ENCODE measurements around the gene CLMN. TPM values are rescaled to one million over a fixed set of nuclear protein-coding genes. Genes with fewer than 3 reads are reported as not detected.

The CLMN gene
- polyA plus RNA-seq, 3 donors, result 22.0 to 33.7 (median 23.2) TPM

DNA sequence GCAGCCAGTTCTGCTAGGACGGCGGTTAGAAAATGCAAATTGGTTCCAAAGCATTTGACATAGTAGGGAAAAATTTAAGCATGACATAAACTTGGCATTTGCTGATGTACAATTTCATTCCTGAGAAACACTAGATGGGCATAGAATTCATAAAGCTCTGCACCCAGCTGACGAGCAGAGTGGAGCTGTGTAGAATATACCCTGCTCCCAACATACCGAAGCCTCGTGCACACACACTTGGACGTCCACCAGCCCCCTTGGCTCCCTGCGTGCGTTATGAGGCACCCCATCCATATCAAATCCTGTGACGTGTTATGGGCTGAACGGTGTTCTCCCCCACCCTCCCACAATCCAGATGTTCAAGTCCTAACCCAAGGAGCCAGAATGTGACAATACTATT, 65.4 kb downstream of the CLMN start:
- Histone ChIP-seq H3K27me3 (ENCODE audit: control insufficient read depth in 2 of 2, insufficient read depth in 2 of 2, low read length in 2 of 2) (no peaks in the 10 kb centered on the region), H3K4me3 (replicated peaks in 1 of 3; ENCODE audit: low read depth in 2 of 3, low read length in 3 of 3) (no peak overlapping the region), H3K4me1 (ENCODE audit: control insufficient read depth in 1 of 2, insufficient read depth in 2 of 2, low read length in 2 of 2) (peaks cover 20 to 28% of the 10 kb centered on the region in 2 donors), H3K9ac (ENCODE audit: insufficient read depth, low read length, poor library complexity, severe bottlenecking) (no peak overlapping the region), H3K79me2 (ENCODE audit: insufficient read depth, low read length) (no peaks in the 10 kb centered on the region), H3K9me3 (replicated peaks in 1 of 2; ENCODE audit: control insufficient read depth in 1 of 2, insufficient read depth in 1 of 2, low read length in 2 of 2) (no peaks in the 10 kb centered on the region), H3K27ac (ENCODE audit: low read depth in 1 of 2, low read length in 2 of 2) (no peak overlapping the region), H3K36me3 (replicated peaks in 1 of 2; ENCODE audit: control insufficient read depth in 1 of 2, insufficient read depth in 2 of 2, low read length in 2 of 2) (no peaks in the 10 kb centered on the region), H4K20me1 (ENCODE audit: insufficient read depth, low read length) (peaks cover 77% of the 10 kb centered on the region), H2AFZ (ENCODE audit: insufficient read depth, low read depth, low read length, poor library complexity, severe bottlenecking) (no peak overlapping the region), H3K4me2 (replicated peaks; ENCODE audit: extremely low read depth, low read length, poor library complexity, severe bottlenecking) (no peak overlapping the region)
- no peak for DNase-seq
- Mint-ChIP-seq H3K4me1 (peaks cover 36% of the 10 kb centered on the region), H3K36me3 (peaks cover 0 to 3% of the 10 kb centered on the region in 2 donors), H3K9me3 (peaks cover 0 to 3% (median 0%) of the 10 kb centered on the region in 7 donors), H3K27me3 (ENCODE audit: low read depth in 3 of 3) (peaks cover 2 to 11% (median 3%) of the 10 kb centered on the region in 3 donors), H3K27ac (peak overlapping the region in 1 of 7 donors; percentile 69), H3K4me3 (no peak overlapping the region)
- TF ChIP-seq, protein P1, sequence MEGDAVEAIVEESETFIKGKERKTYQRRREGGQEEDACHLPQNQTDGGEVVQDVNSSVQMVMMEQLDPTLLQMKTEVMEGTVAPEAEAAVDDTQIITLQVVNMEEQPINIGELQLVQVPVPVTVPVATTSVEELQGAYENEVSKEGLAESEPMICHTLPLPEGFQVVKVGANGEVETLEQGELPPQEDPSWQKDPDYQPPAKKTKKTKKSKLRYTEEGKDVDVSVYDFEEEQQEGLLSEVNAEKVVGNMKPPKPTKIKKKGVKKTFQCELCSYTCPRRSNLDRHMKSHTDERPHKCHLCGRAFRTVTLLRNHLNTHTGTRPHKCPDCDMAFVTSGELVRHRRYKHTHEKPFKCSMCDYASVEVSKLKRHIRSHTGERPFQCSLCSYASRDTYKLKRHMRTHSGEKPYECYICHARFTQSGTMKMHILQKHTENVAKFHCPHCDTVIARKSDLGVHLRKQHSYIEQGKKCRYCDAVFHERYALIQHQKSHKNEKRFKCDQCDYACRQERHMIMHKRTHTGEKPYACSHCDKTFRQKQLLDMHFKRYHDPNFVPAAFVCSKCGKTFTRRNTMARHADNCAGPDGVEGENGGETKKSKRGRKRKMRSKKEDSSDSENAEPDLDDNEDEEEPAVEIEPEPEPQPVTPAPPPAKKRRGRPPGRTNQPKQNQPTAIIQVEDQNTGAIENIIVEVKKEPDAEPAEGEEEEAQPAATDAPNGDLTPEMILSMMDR (IDR thresholded peaks at IDR 0.05), result no peak
- 100% methylated on average over 8 of the region's 10 CpGs for WGBS (ENCODE audit: insufficient coverage)
- intact Hi-C loops (cut with micrococcal nuclease), result no loop called here

DNA sequence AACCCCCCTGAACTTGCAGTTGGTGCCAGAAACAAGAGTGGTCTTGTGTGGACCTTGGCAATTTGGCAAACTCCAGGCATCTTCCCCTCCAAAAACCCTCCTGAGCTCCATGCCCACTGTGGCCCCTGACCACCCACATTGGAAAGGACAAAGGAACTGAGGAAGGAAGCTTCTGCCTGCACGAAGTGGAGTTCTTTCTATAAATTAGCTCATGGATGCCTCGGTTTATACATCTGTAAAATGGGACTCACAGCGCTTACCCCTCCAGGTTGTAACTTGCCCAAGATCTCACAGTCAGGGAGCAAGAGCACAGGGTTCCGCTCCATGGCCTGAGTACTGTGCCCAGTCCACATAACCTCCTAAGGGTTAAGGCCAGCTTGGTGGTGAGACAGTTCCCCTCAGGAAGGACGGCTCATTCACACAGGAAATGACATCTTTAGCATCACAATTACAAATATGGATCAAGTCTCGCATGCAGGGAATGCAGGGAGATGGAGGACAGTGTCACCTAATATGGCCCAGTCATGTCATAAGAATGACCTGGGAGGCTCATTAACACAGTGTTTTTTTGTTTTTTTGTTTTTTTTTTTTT, 66.6 kb downstream of the CLMN start:
- Histone ChIP-seq H3K4me3 (replicated peaks in 1 of 3; ENCODE audit: low read depth in 2 of 3, low read length in 3 of 3) (no peak overlapping the region), H3K9ac (ENCODE audit: insufficient read depth, low read length, poor library complexity, severe bottlenecking) (no peak overlapping the region), H3K27me3 (ENCODE audit: control insufficient read depth in 2 of 2, insufficient read depth in 2 of 2, low read length in 2 of 2) (no peaks in the 10 kb centered on the region), H3K36me3 (replicated peaks in 1 of 2; ENCODE audit: control insufficient read depth in 1 of 2, insufficient read depth in 2 of 2, low read length in 2 of 2) (no peaks in the 10 kb centered on the region), H2AFZ (ENCODE audit: insufficient read depth, low read depth, low read length, poor library complexity, severe bottlenecking) (no peak overlapping the region), H3K79me2 (ENCODE audit: insufficient read depth, low read length) (no peaks in the 10 kb centered on the region), H4K20me1 (ENCODE audit: insufficient read depth, low read length) (peaks cover 82% of the 10 kb centered on the region), H3K4me2 (replicated peaks; ENCODE audit: extremely low read depth, low read length, poor library complexity, severe bottlenecking) (no peak overlapping the region), H3K27ac (ENCODE audit: low read depth in 1 of 2, low read length in 2 of 2) (peak overlapping the region in 1 of 2 donors; percentile 20), H3K9me3 (replicated peaks in 1 of 2; ENCODE audit: control insufficient read depth in 1 of 2, insufficient read depth in 1 of 2, low read length in 2 of 2) (no peaks in the 10 kb centered on the region), H3K4me1 (ENCODE audit: control insufficient read depth in 1 of 2, insufficient read depth in 2 of 2, low read length in 2 of 2) (peaks cover 20 to 28% of the 10 kb centered on the region in 2 donors)
- peaks cover 2 to 13% (median 3%) of the 10 kb centered on the region in 3 donors for H3K27me3 Mint-ChIP-seq (ENCODE audit: low read depth in 3 of 3)
- H3K4me1 Mint-ChIP-seq, result peaks cover 39% of the 10 kb centered on the region
- WGBS (ENCODE audit: insufficient coverage), result 51% methylated on average over 4 of the region's 6 CpGs
- DNase-seq, result peak; percentile 14 to 64 (median 40)
- no peak overlapping the region for H3K4me3 Mint-ChIP-seq
- peak overlapping the region in 3 of 7 donors; percentile 8 to 74 (median 67) for H3K27ac Mint-ChIP-seq
- TF ChIP-seq, protein P1 (IDR thresholded peaks at IDR 0.05), result no peak
- intact Hi-C loops (cut with micrococcal nuclease), result no loop called here
- peaks cover 0 to 3% of the 10 kb centered on the region in 2 donors for H3K36me3 Mint-ChIP-seq
- peaks cover 0 to 3% (median 0%) of the 10 kb centered on the region in 7 donors for H3K9me3 Mint-ChIP-seq
